GM18907 (cell line): ENCODE results near the gene ESYT3.
"Not testable (repeated sequence)": the region's sequence is repeated elsewhere in the genome, so short reads cannot be mapped to it uniquely, and the experiment has no call there.

Experiments used
- ATAC-seq: cut with Tn5 transposase; IDR thresholded peaks from one replicate; pipeline ENCODE4 v1.9.1; 2021; ENCODE audit warnings: mild to moderate bottlenecking, moderate library complexity; ENCODE audit not compliant: unreplicated experiment

The ESYT3 gene

DNA sequence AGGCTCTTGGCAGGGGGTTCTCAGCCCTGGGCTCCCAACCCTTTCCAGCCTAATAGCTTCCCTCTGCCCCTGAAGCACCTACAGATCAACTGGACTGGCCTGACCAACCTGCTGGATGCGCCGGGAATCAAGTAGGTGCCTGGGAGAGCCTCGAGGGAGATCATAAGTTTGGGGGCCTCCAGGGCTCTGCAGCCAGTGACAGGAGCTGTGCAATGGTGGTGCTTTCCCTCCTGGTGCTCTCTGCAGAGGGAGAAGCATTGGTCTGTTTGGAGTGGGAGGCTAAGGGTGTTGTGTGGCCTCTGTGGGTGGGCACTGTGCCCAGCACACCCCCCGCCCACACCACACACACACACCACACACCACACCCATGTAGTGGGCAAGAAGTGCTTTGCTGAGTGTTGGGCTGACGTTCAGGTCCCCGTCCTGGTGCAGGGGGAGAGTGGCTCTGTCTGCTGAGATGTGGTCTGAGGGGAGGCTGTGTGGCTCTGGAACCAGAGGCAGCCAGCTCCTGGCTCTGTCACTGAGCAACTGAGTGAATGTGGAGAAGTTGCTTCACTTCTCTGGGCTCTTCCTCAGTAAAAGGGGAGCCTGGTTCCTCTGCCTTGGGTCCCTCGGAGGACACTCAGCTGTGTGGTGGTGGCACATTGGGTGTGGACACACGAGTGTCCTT is 26.3 kb downstream of the ESYT3 start:
- no peak for ATAC-seq

DNA sequence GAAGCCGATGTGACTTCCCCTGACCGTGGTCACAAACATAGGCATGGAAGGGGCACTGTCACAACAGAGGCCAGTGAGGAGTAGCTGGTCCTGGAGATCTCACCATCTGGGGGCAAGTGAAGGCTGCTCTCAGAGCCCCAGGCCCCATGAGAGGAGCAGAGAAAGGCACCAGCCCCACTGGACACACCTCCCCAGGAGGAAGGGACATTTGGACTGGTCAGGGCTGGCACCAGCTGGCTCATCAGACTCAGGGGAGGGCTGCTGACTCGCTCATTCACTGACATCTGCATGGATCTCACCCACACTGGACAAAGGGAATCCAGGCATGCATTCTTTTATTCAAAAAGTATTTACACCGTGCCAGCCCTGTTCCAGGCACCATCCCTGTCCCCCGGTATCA is 26.8 kb downstream of the ESYT3 start:
- ATAC-seq = no peak

GRCh38 chr3:138461896-138462295 is 27.5 kb downstream of the ESYT3 start:
- no peak for ATAC-seq

- ATAC-seq = no peak
These were observed 29.5 kb downstream of the ESYT3 start for GRCh38 chr3:138463724-138464490.

DNA sequence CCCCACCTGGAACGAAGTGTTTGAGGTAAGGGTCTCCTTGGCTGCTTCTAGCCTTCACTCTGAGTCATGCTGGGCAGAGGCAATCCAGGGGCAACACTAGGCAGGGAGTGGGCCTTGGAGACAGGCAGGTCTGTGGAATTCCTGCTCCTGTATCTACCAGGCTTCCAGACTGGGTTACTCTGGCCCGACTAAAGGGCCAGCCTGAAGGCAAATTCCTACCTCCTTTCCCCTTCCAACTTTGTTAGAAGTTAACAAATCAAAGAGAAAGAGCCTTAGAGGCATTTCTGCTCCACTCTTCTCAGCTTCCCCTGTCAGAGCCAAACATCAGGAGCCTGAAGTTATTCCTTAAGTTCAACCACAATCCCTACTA is 30.1 kb downstream of the ESYT3 start:
- no peak for ATAC-seq

DNA sequence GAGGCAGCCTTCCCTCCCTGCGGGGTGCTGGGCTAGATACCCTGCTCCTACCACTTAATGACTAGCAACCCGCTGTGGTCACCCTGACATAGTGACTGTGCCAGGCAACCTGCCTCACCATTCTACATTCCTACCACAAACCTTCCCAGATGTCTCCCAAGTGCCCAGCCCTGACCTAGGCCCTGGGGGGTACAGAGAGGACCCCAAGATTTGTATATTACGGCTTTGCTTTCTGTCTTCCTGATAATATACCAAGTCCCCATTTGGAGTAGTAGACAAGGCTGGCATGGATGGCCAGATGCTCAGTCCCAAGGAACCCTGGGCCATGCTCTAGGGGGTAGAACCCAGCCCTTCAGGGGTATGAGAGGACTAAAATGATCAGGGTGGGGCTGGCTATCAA is 31.0 kb downstream of the ESYT3 start:
- no peak for ATAC-seq

GRCh38 chr3:138465925-138466324 is 31.5 kb downstream of the ESYT3 start:
- ATAC-seq = no peak

- no peak for ATAC-seq
These were observed 33.5 kb downstream of the ESYT3 start for GRCh38 chr3:138467931-138468330.

GRCh38 chr3:138468451-138468850 is 34.0 kb downstream of the ESYT3 start:
- no peak for ATAC-seq

DNA sequence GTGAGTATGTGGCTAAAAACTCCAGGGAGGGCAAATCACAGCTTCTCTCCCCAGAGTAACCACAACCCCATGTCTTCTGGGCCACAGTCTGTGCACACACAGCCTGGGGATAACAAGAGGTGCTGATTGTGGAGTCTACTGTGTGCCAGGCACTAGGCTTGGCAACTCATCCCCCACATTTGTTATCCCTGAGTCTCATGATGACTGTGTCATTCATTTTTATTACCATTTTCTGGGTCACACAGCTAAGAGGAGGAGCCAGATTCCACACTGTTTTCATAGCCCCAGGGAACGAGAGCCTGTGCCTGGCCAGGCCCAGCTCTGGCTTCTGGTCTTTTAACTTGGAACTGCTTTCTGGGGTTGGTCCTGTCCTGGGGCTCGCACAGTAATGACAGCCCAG is 34.5 kb downstream of the ESYT3 start:
- no peak for ATAC-seq

DNA sequence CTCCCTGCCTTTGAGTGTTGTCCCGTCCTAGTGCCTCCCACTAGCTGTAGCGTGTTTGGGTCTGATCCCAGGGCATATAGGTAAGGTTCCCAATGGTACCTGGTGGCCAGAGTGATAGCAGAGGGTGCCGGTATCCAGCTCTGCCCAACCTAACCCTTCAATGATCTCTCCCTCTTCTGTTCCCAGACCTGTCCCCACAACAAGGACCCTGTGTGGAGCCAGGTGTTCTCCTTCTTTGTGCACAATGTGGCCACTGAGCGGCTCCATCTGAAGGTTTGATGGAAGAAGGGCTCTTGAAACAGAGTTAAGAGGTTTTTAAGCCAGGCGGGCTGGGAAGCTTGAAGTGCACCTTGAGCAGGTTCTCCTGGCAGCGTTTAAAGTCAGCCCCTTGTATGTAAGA is 35.5 kb downstream of the ESYT3 start:
- ATAC-seq = no peak

GRCh38 chr3:138470687-138471086 is 36.3 kb downstream of the ESYT3 start:
- no peak for ATAC-seq

DNA sequence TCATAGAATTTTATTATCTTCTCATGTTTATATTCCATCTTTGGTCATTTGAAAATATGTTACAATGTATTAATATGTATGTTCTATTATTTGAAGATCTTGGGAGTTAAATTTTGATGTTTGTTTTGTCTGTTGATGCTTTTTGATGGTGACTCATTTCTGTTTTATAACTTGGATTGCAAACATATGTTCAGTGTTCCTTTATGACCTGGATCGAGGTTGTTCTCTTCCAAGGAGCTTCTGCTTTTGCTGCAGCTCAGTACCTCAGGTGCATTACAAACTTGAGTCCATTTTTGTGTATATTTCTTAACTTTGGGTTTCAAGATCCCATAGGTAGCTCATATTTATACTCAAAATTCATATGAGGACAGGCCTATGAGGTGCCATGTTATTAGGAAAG is 37.1 kb downstream of the ESYT3 start:
- ATAC-seq = no peak

DNA sequence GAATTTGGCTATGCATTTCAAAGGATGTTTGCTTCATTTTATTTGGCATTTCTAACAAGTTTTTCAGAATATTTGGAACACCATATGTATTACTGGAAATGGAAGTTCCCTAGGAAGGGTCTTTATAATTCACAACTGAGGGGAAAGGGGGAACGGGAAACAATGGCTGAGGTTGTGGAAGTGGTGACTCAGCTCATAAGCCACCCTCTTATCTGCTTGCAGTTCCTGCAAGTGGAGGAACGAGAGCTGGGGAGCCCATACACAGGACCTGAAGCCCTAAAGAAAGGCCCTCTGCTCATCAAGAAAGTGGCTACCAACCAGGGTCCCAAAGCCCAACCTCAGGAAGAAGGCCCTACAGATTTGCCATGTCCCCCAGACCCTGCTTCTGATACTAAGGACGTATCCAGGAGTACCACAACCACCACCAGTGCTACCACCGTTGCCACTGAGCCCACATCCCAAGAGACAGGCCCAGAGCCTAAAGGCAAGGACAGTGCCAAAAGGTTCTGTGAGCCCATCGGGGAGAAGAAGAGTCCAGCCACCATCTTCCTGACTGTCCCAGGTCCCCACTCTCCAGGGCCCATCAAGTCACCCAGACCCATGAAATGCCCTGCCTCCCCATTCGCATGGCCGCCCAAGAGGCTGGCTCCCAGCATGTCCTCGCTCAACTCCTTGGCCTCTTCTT is 37.9 kb downstream of the ESYT3 start:
- no peak for ATAC-seq

DNA sequence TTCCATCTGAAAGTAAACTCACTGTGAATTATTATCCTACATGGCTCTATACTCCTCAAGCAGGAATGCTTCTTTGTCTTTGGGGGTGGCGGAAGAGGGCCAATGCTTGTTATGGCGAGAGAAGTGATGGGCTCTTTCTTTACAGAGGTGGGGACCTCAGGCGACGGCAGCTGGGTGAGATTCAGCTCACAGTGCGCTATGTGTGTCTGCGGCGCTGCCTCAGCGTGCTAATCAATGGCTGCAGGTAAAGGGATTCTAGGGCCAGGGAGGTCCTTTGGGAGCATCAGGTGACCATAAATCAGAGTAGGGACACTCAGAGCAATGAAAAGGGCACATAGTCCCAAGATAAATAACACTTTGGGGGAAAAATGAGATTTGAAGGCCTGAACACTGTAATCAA is 39.0 kb downstream of the ESYT3 start:
- no peak for ATAC-seq

DNA sequence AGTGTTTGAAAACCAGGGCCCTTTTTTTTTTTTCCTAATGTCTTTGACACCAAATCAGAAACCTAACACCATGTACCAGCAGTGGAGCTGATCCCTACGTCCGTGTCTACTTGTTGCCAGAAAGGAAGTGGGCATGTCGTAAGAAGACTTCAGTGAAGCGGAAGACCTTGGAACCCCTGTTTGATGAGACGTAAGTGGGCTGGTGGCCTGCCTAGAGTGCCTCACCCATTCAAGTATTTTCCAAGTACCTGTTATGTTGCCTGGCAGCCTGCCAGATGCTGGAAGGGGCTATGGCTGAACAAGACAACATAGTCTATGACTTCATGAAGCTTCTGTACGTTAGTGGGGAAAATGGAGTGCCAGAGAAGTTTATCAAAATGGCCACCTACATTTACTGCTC is 39.7 kb downstream of the ESYT3 start:
- ATAC-seq = no peak

GRCh38 chr3:138476526-138476925 is 42.1 kb downstream of the ESYT3 start:
- no peak for ATAC-seq

DNA sequence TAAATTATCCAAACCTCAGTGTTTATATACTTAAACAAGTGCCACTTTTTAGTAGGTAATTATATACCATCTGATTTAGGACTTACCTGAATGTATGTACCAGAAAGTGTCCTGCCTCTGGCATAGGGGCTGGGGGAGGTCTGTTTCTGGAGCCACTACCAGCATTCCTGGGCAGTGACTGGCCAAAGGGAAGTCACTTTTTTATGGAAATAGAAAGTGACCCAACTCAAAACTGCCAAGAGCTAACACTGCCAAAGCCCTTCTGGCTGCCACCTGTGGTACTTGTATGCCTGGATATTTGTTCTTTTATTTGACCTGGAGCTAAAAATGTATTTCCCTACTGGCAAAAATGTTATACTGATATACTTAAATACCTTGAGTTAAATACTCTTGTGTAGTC is 42.7 kb downstream of the ESYT3 start:
- no peak for ATAC-seq

GRCh38 chr3:138477801-138478200 is 43.4 kb downstream of the ESYT3 start:
- ATAC-seq = no peak

DNA sequence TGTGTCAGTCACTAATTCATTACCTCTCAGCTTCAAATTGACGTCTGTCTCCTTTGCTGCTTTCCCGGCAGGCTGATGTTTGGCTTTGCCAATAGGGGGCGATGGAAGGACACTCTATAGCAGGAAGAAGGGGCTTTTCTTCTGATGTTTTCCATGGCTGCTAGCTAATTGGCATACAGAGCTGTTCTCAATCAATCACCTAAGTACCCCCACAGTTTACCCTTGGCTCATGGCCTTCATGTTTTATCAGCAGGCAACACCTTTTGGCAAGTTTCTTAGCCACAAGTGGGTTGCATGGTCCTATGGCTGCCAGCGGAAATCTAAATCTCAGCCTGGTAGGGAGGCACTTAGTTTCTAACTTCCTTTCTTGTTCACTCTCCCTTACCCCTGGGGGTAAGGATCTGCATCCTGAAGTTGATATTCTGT is 45.0 kb downstream of the ESYT3 start:
- no peak for ATAC-seq

DNA sequence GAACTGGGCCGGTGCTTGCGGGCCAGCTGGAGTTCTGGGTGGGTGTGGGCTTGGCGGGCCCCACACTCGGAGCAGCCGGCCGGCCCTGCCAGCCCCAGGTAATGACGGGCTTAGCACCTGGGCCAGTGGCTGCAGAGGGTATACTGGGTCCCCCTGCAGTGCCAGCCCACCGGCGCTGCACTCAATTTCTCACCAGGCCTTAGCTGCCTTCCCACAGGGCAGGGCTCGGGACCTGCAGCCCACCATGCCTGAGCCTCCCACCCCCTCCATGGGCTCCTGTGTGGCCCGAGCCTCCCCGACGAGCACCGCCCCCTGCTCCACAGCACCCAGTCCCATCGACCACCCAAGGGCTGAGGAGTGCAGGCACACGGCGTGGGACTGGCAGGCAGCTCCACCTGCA is 50.3 kb downstream of the ESYT3 start:
- not testable (repeated sequence) for ATAC-seq

DNA sequence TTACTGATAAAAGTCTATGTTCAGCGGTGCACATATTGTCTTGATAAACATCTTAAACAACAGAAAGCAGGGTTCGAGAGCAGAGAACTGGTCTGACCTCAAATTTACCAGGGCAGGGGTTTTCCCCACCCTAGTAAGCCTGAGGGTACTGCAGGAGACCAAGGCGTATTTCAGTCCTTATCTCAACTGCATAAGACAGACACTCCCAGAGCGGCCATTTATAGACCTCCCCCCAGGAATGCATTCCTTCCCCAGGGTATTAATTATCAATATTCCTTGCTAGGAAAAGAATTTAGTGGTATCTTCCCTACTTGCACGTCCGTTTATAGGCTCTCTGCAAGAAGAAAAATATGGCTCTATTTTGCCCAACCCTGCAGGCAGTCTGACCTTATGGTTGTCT is 52.2 kb downstream of the ESYT3 start:
- ATAC-seq = not testable (repeated sequence)
